Uterus (tissue), 4 donors: Measurements from ENCODE around the gene GNG7. TPM values are rescaled to one million over a fixed set of nuclear protein-coding genes. Genes with fewer than 3 reads are reported as not detected.

Experiments
- DNase-seq, 2 donors: peaks; one replicate each; pipeline ENCODE4 v3.0.0-alpha.2; 2019 to 2020
- H3K27ac ChIP-seq, 2 donors: fragments of 200-600 bp; sonication (generic); 1 replicate in 1 of 2; 2 replicates in 1 of 2; pipeline ENCODE4 v1.5.1; 2016 to 2018
- H3K27me3 ChIP-seq, 2 donors: fragments of 200-600 bp; sonication (generic); one replicate each; pipeline ENCODE4 v1.5.1; 2018 to 2019; ENCODE audit warnings: control low read depth in 1 of 2
- H3K36me3 ChIP-seq, 2 donors: fragments of 200-600 bp; sonication (generic); one replicate each; pipeline ENCODE4 v1.5.1; 2019; ENCODE audit warnings: control low read depth in 1 of 2
- H3K4me1 ChIP-seq, 2 donors: fragments of 200-600 bp; sonication (generic); one replicate each; pipeline ENCODE4 v1.5.1; 2018 to 2019; ENCODE audit warnings: control low read depth in 1 of 2
- H3K4me3 ChIP-seq, 2 donors: fragments of 200-600 bp; sonication (generic); 1 replicate in 1 of 2; 2 replicates in 1 of 2; pipeline ENCODE4 v1.5.1; 2018 to 2019; ENCODE audit warnings: mild to moderate bottlenecking in 1 of 2
- H3K9me3 ChIP-seq, 2 donors: fragments of 200-600 bp; sonication (generic); one replicate each; pipeline ENCODE4 v1.5.1; 2019; ENCODE audit warnings: control low read depth in 1 of 2
- POLR2A ChIP-seq, 2 donors: fragments of 450-650 bp; IDR thresholded peaks; one replicate each; pipeline ENCODE4 v1.6.1; 2016; ENCODE audit warnings: antibody characterized with exemption in 2 of 2, mild to moderate bottlenecking in 1 of 2, moderate library complexity in 1 of 2
- intact Hi-C: fragments of 100-400 bp; cut with DNase I; formaldehyde crosslinking; loops from one replicate; pipeline ENCODE4 v1.15.1; 2023; ENCODE audit warnings: low total_unique reads
- total RNA-seq, 4 donors: library from RNA; depleted of rRNA in 3 of 4; stranded (reverse); fragments of >200 nt in 3 of 4; gene quantifications; one replicate each; pipeline versions ENCODE4 v1.1.0 to v1.2.4, GENCODE V29; 2014 to 2023
- TF ChIP-seq, protein P1 (sequence below), 4 experiments: fragments of 200-600 bp in 2 of 4; fragments of 450-650 bp in 2 of 4; sonication (generic) in 2 of 4; IDR thresholded peaks; one replicate each; pipeline ENCODE4 v1.5.1; 2016 to 2019; ENCODE audit warnings: antibody characterized with exemption in 4 of 4, mild to moderate bottlenecking in 2 of 4, moderate library complexity in 1 of 4
- donor health status: DM: yes; HTN: yes; CAD: no.

GNG7 gene
- total RNA-seq, 4 donors from 2014 or later: 0.88 to 11.1 (median 3.2) TPM

- H3K27me3 ChIP-seq: no peaks in the 10 kb centered on the region
- H3K36me3 ChIP-seq: no peaks in the 10 kb centered on the region
- H3K27ac ChIP-seq: peak overlapping the region; percentile 84 to 89
- peak overlapping the region; percentile 64 to 70 for H3K4me3 ChIP-seq
- intact Hi-C loops: loop anchor here (5.0 to 10.0 kb wide), 2 partner anchors 63 to 96 kb away; no protein-coding TSS in a partner anchor
- peaks cover 0 to 5% of the 10 kb centered on the region in 2 donors for H3K9me3 ChIP-seq
- H3K4me1 ChIP-seq: peaks cover 0 to 16% of the 10 kb centered on the region in 2 donors
- DNase-seq: peak; percentile 79
- TF ChIP-seq, protein P1, sequence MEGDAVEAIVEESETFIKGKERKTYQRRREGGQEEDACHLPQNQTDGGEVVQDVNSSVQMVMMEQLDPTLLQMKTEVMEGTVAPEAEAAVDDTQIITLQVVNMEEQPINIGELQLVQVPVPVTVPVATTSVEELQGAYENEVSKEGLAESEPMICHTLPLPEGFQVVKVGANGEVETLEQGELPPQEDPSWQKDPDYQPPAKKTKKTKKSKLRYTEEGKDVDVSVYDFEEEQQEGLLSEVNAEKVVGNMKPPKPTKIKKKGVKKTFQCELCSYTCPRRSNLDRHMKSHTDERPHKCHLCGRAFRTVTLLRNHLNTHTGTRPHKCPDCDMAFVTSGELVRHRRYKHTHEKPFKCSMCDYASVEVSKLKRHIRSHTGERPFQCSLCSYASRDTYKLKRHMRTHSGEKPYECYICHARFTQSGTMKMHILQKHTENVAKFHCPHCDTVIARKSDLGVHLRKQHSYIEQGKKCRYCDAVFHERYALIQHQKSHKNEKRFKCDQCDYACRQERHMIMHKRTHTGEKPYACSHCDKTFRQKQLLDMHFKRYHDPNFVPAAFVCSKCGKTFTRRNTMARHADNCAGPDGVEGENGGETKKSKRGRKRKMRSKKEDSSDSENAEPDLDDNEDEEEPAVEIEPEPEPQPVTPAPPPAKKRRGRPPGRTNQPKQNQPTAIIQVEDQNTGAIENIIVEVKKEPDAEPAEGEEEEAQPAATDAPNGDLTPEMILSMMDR (IDR thresholded peaks at IDR 0.05): no peak
- TF ChIP-seq POLR2A (IDR thresholded peaks at IDR 0.05): no peak
These were observed 223.5 kb downstream of the GNG7 start for GRCh38 chr19:2478756-2479555.

GRCh38 chr19:2478278-2478755 is 224.2 kb downstream of the GNG7 start:
- DNase-seq: peak; percentile 66 to 71
- Histone ChIP-seq H3K27me3 (no peaks in the 10 kb centered on the region), H3K36me3 (no peaks in the 10 kb centered on the region), H3K27ac (peak overlapping the region; percentile 84 to 89), H3K4me1 (peaks cover 0 to 16% of the 10 kb centered on the region in 2 donors), H3K4me3 (peak overlapping the region; percentile 64 to 70), H3K9me3 (peaks cover 0 to 1% of the 10 kb centered on the region in 2 donors)
- intact Hi-C loops: loop anchor here (5.0 to 10.0 kb wide), 2 partner anchors 64 to 96 kb away; no protein-coding TSS in a partner anchor
- TF ChIP-seq, protein P1 (IDR thresholded peaks at IDR 0.05): peak; percentile 2 to 50 (median 28)
- peak in 1 of 2 donors; percentile 26 for TF ChIP-seq POLR2A (IDR thresholded peaks at IDR 0.05)

- Histone ChIP-seq H3K4me3 (peak overlapping the region; percentile 64 to 70), H3K27ac (peak overlapping the region; percentile 84 to 89), H3K4me1 (peaks cover 0 to 16% of the 10 kb centered on the region in 2 donors), H3K9me3 (no peaks in the 10 kb centered on the region), H3K36me3 (no peaks in the 10 kb centered on the region), H3K27me3 (no peaks in the 10 kb centered on the region)
- no peak for TF ChIP-seq POLR2A (IDR thresholded peaks at IDR 0.05)
- TF ChIP-seq, protein P1 (IDR thresholded peaks at IDR 0.05): no peak
- intact Hi-C loops: loop anchor here (5.0 to 10.0 kb wide), 2 partner anchors 65 to 97 kb away; no protein-coding TSS in a partner anchor
- peak; percentile 36 to 40 for DNase-seq
These were observed 224.7 kb downstream of the GNG7 start for GRCh38 chr19:2477732-2478191.

- peak overlapping the region; percentile 64 to 70 for H3K4me3 ChIP-seq
- no peaks in the 10 kb centered on the region for H3K9me3 ChIP-seq
- no peaks in the 10 kb centered on the region for H3K36me3 ChIP-seq
- peaks cover 0 to 16% of the 10 kb centered on the region in 2 donors for H3K4me1 ChIP-seq
- no peaks in the 10 kb centered on the region for H3K27me3 ChIP-seq
- intact Hi-C loops: loop anchor here (5.0 to 10.0 kb wide), 2 partner anchors 65 to 98 kb away; no protein-coding TSS in a partner anchor
- no peak for TF ChIP-seq POLR2A (IDR thresholded peaks at IDR 0.05)
- TF ChIP-seq, protein P1 (IDR thresholded peaks at IDR 0.05): no peak
- H3K27ac ChIP-seq: peak overlapping the region; percentile 84 to 89
- DNase-seq: peak; percentile 39 to 45
These were observed 225.3 kb downstream of the GNG7 start for GRCh38 chr19:2477141-2477710.
